Measurements from ENCODE around the gene SRSF1.
A peak's percentile ranks its signal among the peaks of the same experiment; 100 is the strongest.

SRSF1 gene

DNA sequence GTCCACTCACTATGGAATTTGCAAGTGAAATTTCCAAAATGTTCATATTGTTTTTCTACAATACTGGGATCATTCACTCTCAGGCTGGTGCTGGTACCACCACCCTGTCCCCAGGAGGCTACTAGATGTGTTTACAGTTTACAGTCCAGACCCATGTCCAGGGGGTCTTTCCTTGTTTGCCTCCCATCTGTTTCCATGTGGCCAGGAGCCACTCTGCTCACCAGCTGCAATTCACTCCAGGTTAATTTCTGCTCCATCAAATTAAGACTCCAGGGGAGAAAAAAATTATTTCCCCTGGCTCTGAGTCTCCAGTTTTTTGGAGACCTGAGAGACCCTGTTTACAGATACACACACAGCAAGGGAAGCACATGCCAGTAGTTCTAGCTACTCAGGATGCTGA lies 12.5 kb upstream of the SRSF1 start:
- FAIRE-seq = no peak
- DNase-seq (ENCODE audit: insufficient read length, low spot score) = no peak

GRCh38 chr17:58019039-58019438 lies 12.0 kb upstream of the SRSF1 start:
- FAIRE-seq (no peak), DNase-seq (ENCODE audit: insufficient read length, low spot score) (no peak)

DNA sequence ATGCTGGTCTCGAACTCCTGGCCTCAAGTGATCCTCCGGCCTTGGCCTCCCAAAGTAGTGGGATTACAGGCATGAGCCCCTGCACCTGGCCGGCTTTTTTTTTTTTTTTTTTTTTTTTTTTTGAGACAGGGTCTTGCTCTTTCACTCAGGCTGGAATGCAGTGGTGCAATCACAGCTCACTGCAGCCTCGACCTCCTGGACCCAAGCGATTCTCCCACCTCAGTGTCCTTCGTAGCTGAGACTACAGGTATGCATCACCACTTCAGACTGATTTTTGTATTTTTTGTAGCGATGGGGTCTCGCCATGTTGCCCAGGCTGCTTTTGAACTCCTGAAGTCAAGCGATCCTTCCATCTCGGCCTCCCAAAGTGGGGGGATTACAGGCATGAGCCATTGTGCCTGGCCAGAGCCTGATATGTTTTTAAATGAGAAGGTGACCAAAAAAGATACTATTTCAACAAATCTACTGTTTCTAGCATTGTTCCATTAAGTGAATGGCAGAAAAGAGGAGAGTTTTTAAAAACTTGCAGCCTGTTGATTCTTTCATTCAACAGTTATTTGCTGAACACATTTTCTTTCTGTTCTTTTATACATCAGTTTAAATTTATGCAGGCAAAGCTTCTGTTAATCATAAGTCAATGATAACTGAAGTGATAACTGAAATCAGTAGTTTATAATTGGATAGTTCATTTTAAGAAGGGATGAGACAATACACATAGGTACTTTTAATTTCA lies 3.2 kb upstream of the SRSF1 start:
- no peak for FAIRE-seq

GRCh38 chr17:58007781-58008706 lies 998 bp upstream of the SRSF1 start:
- no peak for DNase-seq (ENCODE audit: insufficient read length, low spot score)
- FAIRE-seq = no peak

More for the DNA sequence above, 3.2 kb upstream of the SRSF1 start:
- DNase-seq (ENCODE audit: insufficient read length, low spot score) = no peak

- DNase-seq (ENCODE audit: insufficient read length, low spot score) (no peak), FAIRE-seq (peak; percentile 57)
These were observed 504 bp downstream of the SRSF1 start for GRCh38 chr17:58006560-58006923.

GRCh38 chr17:58005728-58006559 lies 1.1 kb downstream of the SRSF1 start:
- FAIRE-seq = no peak
- DNase-seq (ENCODE audit: insufficient read length, low spot score) = no peak

GRCh38 chr17:58005031-58005727 lies 1.9 kb downstream of the SRSF1 start:
- DNase-seq (ENCODE audit: insufficient read length, low spot score) = no peak
- FAIRE-seq = peak; percentile 37

GRCh38 chr17:58004060-58004459 lies 3.0 kb downstream of the SRSF1 start:
- FAIRE-seq (no peak), DNase-seq (ENCODE audit: insufficient read length, low spot score) (no peak)

DNA sequence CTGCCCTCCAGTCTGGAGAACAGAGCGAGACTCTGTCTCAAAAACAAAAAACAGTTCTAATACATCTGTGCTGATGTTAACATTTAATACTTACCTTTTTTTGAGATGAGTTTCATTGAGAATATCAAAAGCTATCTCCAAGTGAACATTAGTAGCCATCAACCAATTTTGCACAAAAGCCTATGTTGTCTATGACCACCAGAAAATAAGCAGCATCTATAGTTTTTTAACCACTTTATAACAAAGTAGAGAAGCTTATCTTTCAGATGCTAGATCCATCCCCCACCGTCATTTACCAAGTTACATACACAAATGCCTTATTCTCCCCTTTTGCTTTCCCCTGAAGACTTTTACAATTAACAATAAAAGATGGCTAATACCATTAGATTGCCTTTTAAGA lies 4.1 kb downstream of the SRSF1 start:
- DNase-seq (ENCODE audit: insufficient read length, low spot score) (no peak), FAIRE-seq (no peak)

- no peak for FAIRE-seq
- DNase-seq (ENCODE audit: insufficient read length, low spot score) = no peak
These were observed 4.7 kb downstream of the SRSF1 start for GRCh38 chr17:58002154-58002948.

- FAIRE-seq (no peak), DNase-seq (ENCODE audit: insufficient read length, low spot score) (no peak)
These were observed 5.5 kb downstream of the SRSF1 start for GRCh38 chr17:58001461-58002124.

DNA sequence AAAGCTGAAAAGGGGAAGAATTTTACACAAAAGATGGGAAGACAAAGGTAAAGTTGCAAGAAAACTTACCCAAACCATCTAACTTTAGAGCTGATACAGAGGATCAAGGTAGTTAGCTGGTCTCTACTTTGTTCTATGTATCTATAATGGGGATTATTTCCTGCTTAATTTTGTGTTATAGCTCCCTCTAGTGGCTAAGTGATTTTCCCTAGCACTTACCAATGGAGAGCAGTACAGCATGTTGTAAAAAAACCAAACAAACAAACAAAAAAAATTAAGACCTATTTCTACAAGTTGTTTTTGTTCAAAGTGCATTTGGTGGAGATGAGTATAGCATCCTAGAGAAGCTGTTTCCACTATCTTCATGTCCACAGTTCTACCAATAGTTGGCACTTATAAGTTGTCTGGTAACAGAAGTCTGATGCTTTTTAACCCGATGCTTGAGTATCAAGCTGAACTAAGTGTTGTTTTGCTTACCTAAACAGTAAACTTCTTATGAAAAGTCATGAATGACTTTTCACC lies 7.5 kb downstream of the SRSF1 start:
- no peak for DNase-seq (ENCODE audit: insufficient read length, low spot score)
- FAIRE-seq = peak; percentile 82

GRCh38 chr17:57999010-57999495 lies 8.0 kb downstream of the SRSF1 start:
- DNase-seq (ENCODE audit: insufficient read length, low spot score) (no peak), FAIRE-seq (peak; percentile 26)

DNA sequence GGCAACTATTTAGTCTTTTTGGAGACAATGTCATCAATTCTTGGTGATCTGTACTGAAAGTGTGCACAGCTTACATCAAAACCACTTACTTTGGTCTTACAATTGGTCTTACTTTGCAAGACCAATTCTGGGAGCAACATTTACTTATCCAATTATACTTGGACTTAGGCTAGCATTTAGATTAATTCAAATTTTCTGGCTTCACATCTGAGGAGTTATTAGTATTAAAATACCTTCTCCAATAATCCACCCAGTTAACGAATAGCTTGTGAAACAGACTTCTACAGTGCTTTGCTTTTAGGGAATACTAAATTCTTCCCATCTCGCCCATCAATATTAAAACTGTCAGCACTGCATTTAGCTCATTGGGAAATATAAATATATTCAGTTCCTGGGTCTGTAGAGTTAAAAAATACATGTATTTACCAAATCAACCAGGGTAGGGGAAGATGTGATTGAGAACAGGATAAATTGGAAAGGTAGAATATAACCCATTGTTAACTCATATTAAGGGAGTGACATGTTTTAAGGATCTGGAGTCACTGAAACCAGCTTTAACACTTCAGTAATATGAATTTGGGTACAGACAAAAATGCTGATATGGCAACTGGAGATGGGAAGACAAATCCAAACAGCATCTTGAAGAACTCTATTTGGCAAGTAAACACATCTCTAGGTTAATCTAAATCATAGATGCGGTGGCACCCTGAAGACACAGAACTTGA lies 9.8 kb downstream of the SRSF1 start:
- DNase-seq (ENCODE audit: insufficient read length, low spot score) = no peak
- FAIRE-seq = no peak

- DNase-seq (ENCODE audit: insufficient read length, low spot score) (no peak), FAIRE-seq (peak; percentile 62)
These were observed 11.7 kb downstream of the SRSF1 start for GRCh38 chr17:57995076-57995956.

DNA sequence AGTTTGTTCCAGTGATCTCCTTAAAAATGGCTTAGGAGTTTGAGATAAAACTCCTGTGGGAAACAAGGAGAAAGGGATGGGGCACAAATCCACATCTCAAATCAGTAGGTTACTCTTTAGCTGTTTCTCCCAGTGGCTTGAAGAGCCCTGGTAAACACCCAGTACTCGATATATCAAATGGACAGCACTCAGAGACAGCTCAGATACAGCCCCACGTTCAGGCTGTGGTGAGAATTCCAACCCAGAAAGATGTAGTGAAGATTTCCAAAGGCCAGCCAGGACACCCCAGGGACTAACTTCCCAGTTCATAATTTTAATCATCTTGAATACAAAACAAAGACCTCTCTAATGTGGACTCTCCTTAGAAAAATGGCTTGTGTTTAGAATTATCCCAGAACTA lies 12.6 kb downstream of the SRSF1 start:
- DNase-seq (ENCODE audit: insufficient read length, low spot score) (no peak), FAIRE-seq (no peak)

Measured in GM19239 (cell line).